HG03097 (cell line): ENCODE measurements around the gene FCGR3B.
"Not testable (repeated sequence)": the region's sequence is repeated elsewhere in the genome, so short reads cannot be mapped to it uniquely, and the experiment has no call there.

Experiments used
- ATAC-seq: cut with Tn5 transposase; IDR thresholded peaks from one replicate; pipeline ENCODE4 v1.9.1; 2021; ENCODE audit not compliant: unreplicated experiment, low FRiP score

FCGR3B gene

GRCh38 chr1:161631076-161631475 is at the start of gene FCGR3B:
FCGR3B (minus strand) TSS chr1:161631176; CDS start chr1:161631094, 82 bp downstream.
- ATAC-seq: no peak

DNA sequence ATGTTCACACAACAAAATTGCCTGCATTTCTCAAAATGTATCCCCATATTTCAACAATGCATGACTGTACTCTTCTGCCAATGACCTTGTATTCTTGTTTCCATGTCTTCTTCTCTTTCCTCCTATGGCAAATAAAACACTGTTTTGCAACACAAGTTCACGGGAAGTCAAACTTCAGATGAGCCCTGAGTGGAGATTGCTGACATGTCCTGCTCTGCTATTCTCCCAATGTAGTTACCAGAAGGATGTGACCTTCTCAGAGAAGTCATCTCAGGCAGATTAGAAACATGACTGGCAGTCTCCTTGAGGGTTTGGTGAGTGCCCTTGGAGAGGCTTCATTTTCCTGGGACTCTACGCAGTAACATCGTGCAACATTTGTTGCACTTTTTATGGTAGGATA is 47.5 kb upstream of the FCGR3B start:
- ATAC-seq: no peak

DNA sequence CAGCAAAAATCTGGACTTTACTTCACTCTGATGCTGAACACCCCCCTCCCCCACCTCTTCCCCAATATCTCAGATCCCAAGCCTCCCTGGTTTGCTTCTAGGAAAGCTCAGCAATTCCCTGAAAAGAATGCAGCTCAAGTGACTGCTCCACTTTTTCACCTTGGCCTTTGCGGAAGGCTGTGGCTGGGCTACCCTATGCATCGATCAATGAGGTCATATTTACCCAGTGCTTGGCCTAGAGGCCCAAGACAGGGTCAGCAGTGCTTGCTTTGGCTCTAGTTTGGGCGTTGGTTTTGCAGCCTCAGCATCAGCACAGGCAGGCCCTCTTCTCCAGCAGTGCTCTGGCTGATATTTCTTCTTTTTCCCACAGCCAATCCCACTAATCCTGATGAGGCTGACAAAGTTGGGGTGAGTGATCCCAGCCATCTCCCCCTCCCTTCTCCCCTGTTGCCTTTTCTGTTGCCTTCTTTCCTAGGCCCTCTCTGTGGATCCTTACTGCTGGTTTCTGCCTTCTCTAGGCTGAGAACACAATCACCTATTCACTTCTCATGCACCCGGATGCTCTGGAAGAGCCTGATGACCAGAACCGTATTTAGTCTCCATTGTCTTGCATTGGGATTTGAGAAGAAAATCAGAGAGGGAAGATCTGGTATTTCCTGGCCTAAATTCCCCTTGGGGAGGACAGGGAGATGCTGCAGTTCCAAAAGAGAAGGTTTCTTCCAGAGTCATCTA is 46.1 kb upstream of the FCGR3B start:
- no peak for ATAC-seq

DNA sequence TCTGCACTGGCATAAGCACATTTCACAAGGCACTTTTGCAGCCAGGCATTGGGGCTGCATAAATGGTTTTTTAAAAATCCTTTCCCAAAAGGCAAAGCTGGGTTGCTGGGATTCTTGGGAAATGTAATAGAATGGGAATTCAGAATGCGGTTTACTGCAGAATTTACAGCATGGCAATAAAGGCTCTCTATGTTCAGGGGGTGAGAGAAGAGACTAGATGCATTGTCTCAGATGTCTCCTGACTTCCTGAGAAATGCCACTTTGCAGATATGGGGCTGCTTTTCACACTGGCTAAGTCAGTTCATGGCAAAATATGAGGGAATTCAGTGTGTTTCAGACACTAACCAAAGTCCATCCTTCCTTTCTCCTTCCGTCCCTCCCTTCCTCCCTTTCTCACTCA is 45.5 kb upstream of the FCGR3B start:
- ATAC-seq: no peak

GRCh38 chr1:161674908-161675307 is 43.9 kb upstream of the FCGR3B start:
- not testable (repeated sequence) for ATAC-seq

DNA sequence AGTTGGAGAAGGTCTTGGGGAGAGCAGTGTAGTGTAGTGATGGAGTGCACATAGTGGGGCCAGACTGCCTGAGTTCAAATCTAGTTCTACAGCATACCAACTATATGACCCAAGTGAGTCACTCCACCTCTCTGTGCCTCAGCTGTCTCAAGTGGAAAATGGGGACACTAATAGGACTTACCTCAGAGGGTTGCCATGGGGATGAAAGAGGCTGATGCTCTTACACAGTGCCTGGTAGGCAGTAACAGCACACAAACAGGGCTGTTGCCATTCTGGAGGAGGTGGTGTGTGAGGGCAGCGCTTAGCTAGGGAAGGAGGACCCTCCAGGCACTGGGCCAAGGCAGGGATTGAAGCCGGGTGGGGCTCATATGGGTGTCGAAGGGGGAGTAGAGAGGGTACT is 43.5 kb upstream of the FCGR3B start:
- ATAC-seq: not testable (repeated sequence)

- not testable (repeated sequence) for ATAC-seq
These were observed 42.5 kb upstream of the FCGR3B start for GRCh38 chr1:161673437-161673836.

GRCh38 chr1:161671045-161672020 is 40.4 kb upstream of the FCGR3B start:
- ATAC-seq: not testable (repeated sequence)

DNA sequence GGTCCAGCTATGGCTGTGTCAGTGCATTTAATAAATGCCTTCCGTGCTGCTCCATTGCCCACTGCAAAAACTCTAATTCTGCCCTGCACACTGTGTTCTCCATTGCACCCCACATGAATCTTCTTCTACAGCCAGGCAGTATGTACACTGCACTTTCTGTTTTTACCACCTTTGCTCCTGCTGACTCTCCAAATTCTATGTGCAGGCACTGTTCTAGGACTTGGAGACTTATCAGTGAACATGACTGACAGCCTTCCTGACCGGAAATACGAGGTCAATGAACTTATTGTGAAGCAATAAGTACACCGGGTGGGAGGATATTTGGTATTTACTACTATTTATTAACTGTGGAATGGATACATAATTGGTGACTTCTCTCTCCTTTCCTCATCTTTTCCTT is 33.7 kb upstream of the FCGR3B start:
- not testable (repeated sequence) for ATAC-seq

DNA sequence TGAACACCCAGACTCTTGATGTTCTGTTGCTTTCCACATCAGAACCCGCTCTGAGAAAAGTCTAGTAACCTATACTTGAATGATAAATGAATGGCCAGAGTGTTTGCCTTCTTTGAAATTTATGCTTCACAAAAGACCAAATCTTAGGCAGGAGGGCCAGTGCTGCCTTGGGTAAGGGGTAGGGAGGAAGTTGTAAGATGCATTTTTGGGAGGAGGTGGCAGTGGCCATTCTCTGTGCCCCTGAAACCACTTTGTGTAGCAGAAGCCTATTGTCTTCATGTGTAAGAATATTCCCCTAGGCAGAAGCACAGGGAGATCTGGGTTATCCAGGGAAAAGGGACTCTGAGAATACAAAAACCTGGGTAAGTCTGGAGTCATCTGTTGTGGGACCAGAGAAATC is 32.6 kb upstream of the FCGR3B start:
- ATAC-seq: not testable (repeated sequence)

- peak; percentile 49 for ATAC-seq
These were observed 31.8 kb upstream of the FCGR3B start, which contains the start of gene FCGR2B for GRCh38 chr1:161662684-161663339. FCGR2B (plus strand) TSS chr1:161663143; CDS start chr1:161663242, 99 bp downstream.

DNA sequence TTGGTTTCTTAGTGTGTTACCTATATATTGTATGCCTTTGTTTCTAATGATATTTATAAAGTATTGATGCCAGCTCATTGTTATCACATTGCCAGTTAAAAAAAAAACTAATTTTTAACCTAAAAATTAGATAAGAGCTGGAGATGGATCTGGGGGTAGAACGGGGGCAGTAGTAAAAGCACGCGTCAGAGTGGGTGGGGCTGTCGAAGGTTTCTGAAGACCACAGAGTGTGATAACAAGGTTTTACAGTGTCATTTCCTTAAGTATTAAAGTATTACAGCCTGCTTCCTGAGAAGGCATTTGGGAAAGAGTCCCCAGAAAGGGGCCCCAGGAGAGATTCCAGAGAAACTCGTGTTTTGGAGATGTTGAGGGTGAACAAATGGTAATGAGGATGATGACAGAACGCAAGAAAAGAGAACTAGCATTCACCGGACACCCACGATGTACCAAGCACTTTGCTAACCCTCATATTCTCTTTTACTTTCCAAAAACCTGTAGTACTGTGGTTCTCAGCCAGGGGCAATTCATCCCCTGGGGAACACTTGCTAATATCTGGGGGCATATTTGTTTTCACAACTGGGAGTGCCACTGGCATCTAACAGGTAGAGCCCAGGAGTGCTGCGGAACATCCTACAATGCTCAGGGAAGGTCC is 30.8 kb upstream of the FCGR3B start:
- ATAC-seq: not testable (repeated sequence)

GRCh38 chr1:161658524-161658923 is 27.5 kb upstream of the FCGR3B start:
- not testable (repeated sequence) for ATAC-seq

GRCh38 chr1:161653971-161654370 is 23.0 kb upstream of the FCGR3B start:
- not testable (repeated sequence) for ATAC-seq

DNA sequence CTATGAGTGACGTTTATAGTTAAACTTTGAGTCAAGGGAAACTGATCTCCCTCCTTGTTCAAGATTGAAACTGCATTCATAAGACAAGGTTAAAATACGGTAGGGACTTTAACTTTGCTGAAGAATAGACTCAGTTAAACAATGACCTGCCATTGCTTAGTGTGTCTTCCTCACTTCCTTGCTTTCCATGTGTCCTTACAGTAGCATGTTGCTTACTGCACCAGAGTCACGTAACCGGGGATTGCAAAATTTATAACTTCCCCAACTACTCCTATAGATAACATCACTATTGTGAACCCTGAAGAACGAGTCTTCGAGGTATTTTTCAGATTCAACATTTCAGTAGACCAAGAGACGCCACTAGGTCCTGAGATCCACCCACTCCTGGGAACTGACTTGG is 22.6 kb upstream of the FCGR3B start:
- not testable (repeated sequence) for ATAC-seq

DNA sequence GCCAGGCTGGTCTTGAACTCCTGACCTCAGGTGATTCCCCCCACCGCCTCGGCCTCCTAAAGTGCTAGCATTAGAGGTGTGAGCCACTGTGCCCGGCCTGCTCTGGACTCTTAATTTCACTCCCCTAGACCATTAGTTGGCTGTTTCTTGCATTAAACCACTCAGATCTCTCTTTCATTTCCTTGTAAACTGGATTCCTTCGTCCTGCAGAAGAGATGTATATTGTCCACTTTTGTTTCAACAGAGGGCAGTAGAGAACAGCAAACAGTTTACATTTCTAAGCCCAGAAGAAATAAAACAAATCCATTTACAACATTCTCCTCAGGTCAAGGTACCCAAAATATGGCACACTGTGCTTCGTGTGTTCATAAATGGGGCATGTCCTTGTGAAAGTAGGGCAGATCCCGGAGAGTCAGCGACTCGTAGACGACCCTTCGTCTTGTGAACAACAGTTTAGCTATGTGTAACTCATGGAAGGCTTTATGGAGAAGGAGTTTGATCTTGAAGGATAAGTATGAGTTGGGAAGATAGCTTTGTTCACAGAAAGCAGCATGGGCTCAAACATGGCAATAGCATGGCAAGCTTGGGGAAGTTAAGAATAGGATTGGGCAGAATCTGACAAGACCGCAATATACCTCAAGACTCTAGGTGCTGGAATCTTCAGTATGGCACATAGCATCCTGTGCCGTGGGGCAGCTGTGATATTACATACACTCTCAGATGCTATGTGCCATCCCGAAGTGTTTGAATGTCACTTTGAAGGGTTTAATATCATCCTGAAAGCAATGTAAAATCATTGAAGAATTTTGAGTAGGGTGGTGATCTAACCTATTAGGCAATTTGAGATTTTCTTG is 16.8 kb upstream of the FCGR3B start:
- ATAC-seq: not testable (repeated sequence)

GRCh38 chr1:161644855-161645254 is 13.9 kb upstream of the FCGR3B start:
- ATAC-seq: not testable (repeated sequence)

- ATAC-seq: not testable (repeated sequence)
These were observed 12.7 kb upstream of the FCGR3B start for GRCh38 chr1:161643481-161644208.

GRCh38 chr1:161642697-161643096 is 11.7 kb upstream of the FCGR3B start:
- ATAC-seq: not testable (repeated sequence)
